GM12878 (cell line): Measurements from ENCODE around the gene OLFML2B.

ENCODE experiments used
- EP300 ChIP-seq, 2 experiments: fragments of 150-350 bp in 1 of 2; IDR thresholded peaks; 2 replicates each; pipeline ENCODE4 v1.6.1; 2011 to 2012; ENCODE audit warnings: low read depth in 2 of 2, low read length in 2 of 2, borderline replicate concordance in 1 of 2, improper control_type of control experiment in 1 of 2, inconsistent platforms in 1 of 2; ENCODE audit not compliant: control insufficient read depth in 1 of 2
- POLR2A ChIP-seq: IDR thresholded peaks from 2 replicates; pipeline ENCODE4 v1.6.1; 2011; ENCODE audit warnings: low read depth, mild to moderate bottlenecking, low read length
- POLR2AphosphoS5 ChIP-seq: IDR thresholded peaks from 2 replicates; pipeline ENCODE4 v1.6.1; 2011; ENCODE audit warnings: mild to moderate bottlenecking, low read length, inconsistent platforms
- RFX5 ChIP-seq: IDR thresholded peaks from 2 replicates; pipeline ENCODE4 v1.6.1; 2011; ENCODE audit warnings: low read depth, low read length, improper control_type of control experiment
- TF ChIP-seq, protein P1 (sequence below), 3 experiments: IDR thresholded peaks in 2 of 3; conservative IDR thresholded peaks in 1 of 3; 2 replicates each; pipeline ENCODE4 v1.5.1; 2011; ENCODE audit warnings: low read depth in 3 of 3, low read length in 3 of 3, mild to moderate bottlenecking in 3 of 3, control low read depth in 2 of 3, moderate library complexity in 2 of 3, inconsistent platforms in 1 of 3, mixed read lengths in 1 of 3; ENCODE audit not compliant: control insufficient read depth in 2 of 3, insufficient read depth in 1 of 3; ENCODE audit errors: extremely low read depth in 1 of 3

DNA sequence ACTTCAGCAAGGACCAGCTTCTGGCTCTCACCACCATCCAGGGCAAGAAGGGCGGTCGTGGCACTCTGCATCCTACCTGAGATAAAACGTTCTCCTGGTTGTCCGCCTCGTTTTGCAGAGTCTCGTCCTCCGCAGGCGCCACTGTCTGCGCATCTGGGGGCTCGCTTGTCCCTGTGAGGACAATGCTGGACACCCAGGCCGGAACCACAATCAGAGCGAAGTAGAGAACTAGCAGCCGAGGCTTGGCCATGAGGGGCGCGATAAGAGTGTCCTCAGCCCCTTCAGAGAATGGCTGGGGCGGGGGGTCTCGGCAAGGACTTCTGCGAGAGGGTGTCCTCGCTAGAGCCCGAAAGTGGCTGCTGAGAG is 505 bp downstream of the OLFML2B start:
- TF ChIP-seq POLR2A, result no peak
- no peak for TF ChIP-seq EP300 (IDR thresholded peaks at IDR 0.05; ENCODE audit: borderline replicate concordance in 1 of 2, control insufficient read depth in 1 of 2, low read depth in 2 of 2, low read length in 2 of 2)
- TF ChIP-seq, protein P1, sequence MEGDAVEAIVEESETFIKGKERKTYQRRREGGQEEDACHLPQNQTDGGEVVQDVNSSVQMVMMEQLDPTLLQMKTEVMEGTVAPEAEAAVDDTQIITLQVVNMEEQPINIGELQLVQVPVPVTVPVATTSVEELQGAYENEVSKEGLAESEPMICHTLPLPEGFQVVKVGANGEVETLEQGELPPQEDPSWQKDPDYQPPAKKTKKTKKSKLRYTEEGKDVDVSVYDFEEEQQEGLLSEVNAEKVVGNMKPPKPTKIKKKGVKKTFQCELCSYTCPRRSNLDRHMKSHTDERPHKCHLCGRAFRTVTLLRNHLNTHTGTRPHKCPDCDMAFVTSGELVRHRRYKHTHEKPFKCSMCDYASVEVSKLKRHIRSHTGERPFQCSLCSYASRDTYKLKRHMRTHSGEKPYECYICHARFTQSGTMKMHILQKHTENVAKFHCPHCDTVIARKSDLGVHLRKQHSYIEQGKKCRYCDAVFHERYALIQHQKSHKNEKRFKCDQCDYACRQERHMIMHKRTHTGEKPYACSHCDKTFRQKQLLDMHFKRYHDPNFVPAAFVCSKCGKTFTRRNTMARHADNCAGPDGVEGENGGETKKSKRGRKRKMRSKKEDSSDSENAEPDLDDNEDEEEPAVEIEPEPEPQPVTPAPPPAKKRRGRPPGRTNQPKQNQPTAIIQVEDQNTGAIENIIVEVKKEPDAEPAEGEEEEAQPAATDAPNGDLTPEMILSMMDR (IDR thresholded peaks at IDR 0.05 in 2 of 3, conservative IDR thresholded peaks at IDR 0.05 in 1 of 3; ENCODE audit: control insufficient read depth in 2 of 3, extremely low read depth in 1 of 3, insufficient read depth in 1 of 3, low read depth in 3 of 3, low read length in 3 of 3), result no peak
- no peak for TF ChIP-seq POLR2AphosphoS5
- no peak for TF ChIP-seq RFX5
